ENCODE data around the gene ACSS1.

ACSS1 gene

DNA sequence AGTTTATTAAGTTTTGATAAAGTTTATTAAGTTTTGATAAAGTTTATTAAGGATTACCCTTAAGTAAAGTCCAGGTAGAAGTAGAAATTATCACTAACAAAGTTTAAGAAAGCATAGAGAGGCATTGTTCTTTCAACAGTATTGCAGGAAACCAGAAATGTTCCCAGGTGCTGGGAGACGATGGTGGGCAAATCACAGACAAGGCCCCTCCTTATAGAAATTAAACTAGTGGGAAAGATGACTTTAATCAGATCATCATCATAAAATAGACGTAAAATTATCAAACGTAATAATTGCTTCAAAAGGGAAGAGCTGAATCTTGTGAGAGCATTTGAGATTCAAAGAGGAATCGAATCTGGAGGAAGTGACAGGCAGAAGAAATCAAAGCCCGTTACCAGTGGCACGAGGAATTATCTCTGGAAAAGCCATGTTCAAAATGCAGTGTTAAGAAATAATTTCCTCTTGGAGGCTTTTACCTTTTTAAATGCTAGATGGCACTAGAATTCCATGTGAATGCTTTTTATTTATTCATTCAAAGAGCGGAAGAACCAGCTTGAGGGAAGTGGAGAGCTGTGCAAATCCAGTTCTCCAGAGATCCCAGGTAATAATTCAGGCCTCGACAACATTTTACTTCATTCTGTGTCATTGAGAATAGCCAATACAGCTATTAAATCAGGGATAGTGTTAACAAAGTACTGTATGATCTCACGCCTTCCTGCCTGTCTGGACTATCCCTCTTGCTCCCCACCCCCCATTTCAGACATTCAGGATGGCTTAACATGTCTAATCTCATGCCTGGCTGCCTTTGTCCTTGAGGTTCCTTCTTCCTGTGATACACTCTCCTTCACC, 64.4 kb downstream of the ACSS1 start:
- TF ChIP-seq, protein P1, sequence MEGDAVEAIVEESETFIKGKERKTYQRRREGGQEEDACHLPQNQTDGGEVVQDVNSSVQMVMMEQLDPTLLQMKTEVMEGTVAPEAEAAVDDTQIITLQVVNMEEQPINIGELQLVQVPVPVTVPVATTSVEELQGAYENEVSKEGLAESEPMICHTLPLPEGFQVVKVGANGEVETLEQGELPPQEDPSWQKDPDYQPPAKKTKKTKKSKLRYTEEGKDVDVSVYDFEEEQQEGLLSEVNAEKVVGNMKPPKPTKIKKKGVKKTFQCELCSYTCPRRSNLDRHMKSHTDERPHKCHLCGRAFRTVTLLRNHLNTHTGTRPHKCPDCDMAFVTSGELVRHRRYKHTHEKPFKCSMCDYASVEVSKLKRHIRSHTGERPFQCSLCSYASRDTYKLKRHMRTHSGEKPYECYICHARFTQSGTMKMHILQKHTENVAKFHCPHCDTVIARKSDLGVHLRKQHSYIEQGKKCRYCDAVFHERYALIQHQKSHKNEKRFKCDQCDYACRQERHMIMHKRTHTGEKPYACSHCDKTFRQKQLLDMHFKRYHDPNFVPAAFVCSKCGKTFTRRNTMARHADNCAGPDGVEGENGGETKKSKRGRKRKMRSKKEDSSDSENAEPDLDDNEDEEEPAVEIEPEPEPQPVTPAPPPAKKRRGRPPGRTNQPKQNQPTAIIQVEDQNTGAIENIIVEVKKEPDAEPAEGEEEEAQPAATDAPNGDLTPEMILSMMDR (IDR thresholded peaks at IDR 0.05) = peak; percentile 59

DNA sequence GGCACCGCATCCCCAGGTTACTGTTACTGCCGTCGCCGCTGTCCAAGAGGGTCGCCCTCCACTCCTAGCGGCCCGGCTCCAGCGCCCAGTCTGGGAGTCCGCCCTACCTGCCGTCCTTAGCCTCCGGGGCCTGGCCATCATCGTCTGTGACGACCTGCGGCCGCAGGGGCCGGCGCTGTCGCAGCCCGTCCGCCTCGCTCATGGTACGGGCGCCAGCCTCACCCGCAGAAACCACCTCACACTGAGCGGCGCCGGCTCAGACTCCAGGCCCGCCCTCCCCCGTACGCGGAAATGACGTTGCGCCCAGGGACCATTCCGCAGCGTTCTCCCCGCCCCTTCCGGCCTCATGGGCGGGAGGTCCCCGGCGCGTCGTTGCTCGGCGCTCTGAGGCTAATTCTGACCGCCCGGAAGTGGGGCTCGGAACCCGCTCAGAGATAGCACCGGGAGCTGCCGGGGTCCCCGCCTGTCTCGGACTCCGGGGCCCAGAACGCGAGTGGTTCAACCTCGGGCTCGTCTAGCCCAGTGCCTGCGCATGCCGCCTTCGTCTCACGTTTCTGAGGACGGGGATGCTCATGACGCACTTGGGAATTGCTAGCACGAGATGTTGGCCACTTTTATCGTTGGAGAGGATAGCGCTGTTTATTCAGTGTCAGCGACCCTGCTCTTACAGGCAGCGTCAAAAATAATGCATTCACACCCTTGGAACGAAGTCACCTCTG, 65.3 kb downstream of the ACSS1 start, which contains the start of gene APMAP:
TSS of gene APMAP (minus strand) at position 265 of the 719 bp plus-strand sequence. CDS start at position 202, 63 bp downstream.
- TF ChIP-seq, protein P1 (IDR thresholded peaks at IDR 0.05) = no peak

DNA sequence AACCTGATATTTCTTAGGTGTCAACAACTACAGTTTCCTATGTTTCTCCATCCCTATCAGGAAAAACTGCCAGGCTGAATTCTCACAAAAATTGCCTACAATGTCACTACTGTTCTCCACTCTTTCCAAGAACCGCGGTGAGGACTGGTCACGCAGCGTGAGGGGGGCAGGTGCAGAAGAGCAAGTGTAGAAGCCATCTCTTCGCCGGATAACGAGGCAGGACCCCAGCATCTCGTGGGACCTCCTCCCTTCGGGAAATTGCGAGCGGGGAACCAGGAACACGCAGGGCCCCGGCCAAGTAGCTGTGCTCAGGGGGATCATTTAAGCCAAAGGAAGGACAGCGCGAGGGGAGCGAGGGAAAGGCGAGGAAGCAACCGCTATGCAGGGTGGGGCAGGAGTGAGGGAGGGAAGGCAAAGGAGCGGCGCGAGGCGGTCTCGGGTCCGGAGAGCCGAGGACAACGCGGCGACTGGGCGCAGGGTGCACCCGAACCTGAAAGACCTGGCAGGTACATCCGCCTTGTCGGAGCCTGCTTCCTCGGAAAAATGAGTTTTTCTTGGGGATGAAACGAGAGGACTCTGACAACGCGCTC, 65.9 kb downstream of the ACSS1 start:
- TF ChIP-seq, protein P1 (IDR thresholded peaks at IDR 0.05) = no peak

DNA sequence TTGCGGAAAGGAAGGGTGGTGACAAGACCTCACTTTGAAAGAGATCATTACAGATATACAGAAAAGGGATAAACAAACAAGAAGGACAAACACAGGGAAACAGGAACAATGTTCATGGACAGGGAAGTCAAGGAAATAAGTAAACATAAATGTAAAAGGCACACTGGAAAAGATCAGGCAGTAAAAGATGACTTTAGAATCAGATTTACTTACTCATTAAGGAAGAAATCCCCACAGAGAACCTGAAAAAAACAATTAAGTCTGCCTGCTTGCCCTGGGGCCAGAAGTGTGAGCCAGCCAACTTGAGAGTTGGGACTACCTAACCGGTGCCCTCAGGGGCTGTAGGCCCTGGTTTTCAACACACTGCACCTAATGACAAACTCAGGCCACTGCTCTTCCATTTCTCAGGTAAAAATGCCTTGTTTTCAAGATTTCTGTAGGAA, 67.1 kb downstream of the ACSS1 start:
- TF ChIP-seq, protein P1 (IDR thresholded peaks at IDR 0.05) = no peak

DNA sequence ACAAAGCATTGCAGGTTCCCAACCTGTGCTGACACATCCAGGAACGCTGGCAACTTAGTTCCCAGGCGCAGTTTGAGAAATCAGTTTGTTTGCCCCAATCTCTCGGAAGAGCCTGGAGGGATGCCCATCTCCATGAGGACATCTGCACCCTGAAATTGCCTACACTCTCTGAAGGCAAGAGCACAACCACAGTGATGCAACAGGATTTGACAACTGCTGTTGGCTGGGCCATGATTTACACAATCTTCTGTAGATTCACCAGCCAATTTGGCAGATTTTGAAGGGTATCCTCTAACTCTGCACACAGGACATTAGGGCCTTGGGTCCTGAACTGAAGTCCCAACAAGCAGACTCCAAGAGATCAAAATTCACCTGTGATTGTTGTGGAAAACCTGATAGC, 68.8 kb downstream of the ACSS1 start:
- TF ChIP-seq, protein P1 (IDR thresholded peaks at IDR 0.05) = no peak

DNA sequence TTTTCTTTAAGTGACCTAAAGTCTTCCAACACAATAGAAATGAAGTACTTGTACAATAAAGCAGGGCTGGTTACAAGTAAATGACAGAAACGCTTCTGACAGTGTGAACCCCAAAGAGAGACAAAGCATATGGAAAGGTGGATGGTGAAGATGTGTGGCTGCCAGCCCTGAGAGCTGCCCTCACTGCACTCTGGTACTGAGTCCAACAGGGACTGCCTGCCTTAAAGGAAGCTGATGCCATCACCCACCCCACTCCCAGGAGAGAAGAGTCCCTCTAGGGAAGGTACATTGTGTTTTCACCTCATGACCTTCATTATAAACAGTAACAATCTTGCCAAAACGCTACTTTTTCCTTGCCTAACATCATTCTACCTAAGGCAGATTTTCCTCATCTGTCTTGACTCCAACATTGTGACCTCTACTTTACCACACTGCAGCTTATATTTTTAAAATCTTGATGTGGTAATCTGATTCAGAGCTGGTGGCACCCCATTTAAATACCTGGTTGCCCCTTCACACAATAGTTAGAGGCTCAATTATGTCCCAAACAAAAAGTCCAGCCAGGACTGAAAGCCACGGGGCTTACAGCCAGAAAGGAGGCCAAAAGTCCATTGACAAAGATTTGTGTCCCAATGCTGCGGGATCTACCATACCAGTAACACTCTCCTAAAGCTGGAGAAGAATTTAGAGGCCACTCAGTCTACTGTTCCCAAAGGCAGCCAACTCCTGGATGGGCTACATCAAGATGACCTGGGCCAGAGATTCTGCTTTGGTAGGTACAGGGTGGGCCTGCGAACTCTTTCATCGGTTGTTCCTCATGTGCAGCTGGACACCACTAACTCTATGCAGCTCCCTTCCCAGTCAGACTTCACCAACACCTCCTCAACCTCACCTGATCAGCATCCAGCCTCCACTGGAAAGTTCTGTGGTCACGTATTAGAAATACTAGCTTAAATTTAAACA, 69.8 kb downstream of the ACSS1 start:
- TF ChIP-seq, protein P1 (IDR thresholded peaks at IDR 0.05) = no peak
